Cerebellar nuclear complex (tissue), 1 donor: ENCODE data around the gene CPA5.

Experiments
- DNase-seq, 2 experiments: peaks; one replicate each; lab custom pipeline; 2025; lab: John Stamatoyannopoulos, UW

CPA5 gene

DNA sequence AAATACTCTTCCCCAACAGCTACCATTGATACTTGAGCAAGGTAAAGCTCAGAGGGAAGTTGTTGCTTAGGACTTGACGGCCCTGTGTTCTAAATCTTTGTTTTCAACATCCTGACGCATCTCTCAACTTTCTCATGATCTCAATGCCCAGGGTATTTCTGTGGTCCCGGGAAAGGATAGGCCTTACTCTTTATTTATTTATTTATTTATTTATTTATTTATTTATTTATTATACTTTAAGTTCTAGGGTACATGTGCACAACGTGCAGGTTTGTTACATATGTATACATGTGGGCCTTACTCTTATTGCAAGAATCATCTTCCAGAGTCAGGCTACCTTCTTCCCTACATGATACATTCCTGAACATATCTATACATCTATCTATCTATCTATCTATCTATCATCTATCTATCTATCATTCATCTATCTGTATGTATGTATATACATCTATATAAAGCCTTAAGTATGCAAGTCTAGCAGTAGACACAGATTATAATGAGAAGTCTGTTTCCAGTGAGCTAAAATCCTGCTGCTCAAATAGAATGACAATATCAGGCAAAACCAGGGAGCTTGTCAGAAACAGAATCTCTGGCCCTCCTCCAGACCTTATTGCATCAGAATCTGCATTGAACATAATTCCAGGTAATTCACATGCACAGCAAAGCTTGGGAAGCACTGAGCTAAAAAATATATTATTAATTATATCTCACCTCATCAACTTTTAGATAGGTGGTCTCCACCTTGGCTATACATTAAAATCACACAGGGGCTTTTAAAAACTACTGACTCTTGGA, 12.2 kb upstream of the CPA5 start:
- DNase-seq, result no peak

DNA sequence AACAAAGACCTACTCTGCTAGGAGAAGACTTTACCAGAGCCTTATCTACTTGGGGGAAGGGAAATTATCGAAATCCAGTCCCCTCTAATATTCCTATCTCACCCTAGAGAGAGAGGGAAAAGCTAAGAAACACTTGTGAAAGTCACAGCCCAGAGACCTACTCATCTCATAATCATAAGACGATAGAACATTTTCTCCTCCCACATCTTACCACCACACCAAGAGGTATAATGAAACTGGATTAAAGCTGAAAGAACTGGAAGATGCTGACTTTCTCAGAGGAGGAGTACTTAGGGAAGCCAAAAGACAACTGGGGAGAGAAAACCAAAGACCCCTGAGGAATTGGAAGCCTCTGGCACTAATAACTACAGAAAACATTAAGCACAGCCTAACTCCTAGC, 10.8 kb upstream of the CPA5 start:
- no peak for DNase-seq

DNA sequence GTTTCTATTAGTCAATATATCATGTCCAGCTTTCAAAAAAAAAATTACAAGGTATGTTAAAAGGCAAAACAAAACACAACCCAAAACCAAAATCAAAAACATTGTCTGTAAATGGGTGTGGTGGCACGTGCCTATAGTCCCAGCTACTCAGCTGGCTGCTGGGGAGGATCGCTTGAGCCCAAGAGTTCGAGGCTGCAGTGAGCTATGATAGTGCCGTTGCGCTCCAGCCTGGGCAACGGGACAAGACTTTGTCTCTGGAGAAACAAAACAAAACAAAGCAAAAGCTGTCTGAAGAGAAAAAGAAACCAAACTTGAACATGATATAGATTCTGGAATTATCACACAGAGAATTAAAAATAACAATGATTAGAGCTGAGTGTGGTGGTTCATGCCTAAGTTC, 10.3 kb upstream of the CPA5 start:
- DNase-seq, result no peak

DNA sequence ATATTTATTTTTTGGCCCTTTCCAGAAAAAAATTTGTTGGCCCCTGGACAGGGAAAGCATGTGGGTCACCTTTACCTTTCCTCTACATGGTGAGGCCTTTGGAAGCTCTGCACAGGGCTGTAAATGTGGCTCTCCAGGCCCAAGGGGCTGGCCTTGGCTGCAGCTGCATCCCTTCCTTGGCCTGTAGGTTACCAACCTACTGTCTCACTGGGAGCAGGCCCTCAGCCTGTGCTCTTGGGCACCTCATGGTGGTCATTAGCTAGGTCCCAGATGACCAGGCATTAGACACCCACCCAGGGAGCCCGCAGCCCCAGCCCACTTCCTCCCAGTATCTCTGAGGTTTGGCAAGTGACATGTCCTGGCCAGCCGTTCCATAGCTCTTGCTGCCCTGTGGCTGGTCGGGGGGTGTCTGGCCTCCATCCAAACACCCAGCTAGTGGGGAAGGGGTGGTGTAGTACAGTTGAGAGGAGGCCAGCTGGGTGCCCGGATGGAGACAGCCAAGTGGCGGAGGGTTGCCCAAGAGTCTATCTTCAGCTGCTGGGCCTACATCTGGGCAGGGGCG, 7.1 kb upstream of the CPA5 start:
- DNase-seq, result no peak

DNA sequence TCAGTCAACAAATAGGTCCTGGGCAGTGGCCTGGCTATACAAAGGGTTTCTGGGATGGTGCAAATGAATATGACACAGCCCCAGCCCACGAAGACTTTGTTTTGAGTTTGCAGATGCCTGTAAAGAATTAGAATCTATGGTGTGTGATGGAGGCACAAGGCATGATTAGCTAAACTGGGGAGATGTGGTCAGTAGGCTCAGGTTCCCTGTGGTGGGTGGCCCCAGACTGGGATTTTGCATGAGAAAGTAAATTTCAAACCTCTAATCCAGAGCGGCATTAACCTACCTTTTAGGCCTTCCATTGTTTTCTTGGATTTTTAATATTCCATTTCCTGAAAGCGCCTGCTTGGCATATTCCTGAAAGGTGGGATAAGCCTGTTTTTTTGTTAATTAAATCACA, 6.4 kb upstream of the CPA5 start:
- no peak for DNase-seq

DNA sequence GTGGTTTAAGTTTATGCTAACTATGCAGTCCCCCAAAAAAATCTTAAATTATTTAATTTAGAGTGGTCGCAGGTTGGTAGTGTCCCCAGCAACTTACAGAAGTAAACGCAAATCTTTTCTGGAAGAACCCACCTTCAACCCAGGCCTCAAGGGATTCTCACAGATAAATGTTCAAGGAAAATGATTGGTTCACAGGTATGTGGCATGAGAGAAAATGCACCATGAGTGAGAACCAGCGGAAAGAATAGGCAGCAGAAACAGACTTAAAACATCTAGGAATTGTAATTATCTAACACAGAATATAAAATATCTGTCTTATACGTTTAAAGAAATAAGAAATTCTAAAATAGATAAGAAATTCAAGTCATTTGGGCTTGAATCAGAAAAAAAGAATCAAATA, 2.7 kb upstream of the CPA5 start:
- no peak for DNase-seq

DNA sequence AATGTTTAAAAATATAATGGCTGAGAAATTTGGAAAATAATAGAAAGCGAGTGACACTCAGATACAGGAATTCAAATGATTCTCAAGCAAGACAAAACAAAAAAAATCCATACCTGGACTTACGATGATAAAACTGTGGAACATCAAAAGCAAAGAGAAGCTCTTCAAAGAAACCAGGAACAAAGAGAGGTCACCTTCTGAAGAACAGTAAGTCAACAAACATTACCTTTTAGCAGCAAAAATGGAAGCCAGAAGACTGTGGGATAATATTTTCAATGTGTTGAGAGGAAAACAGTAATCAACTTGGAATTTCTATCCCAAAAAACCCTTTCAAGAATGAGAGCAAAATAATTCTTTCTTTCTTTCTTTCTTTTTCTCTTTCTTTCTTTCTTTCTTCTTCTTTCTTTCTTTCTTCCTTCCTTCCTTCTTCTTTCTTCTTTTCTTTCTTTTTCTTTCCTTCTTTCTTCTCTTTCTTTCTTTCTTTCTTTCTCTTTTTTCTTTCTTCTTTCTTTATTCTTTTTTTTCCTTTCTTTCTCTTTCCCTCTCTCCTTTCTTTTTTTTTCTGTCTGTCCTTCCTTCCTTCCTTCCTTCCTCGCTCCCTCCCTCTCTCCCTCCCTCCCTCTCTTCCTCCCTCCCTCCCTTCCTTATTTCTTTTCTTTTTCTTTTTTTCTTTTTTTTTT, 1.8 kb upstream of the CPA5 start:
- no peak for DNase-seq

DNA sequence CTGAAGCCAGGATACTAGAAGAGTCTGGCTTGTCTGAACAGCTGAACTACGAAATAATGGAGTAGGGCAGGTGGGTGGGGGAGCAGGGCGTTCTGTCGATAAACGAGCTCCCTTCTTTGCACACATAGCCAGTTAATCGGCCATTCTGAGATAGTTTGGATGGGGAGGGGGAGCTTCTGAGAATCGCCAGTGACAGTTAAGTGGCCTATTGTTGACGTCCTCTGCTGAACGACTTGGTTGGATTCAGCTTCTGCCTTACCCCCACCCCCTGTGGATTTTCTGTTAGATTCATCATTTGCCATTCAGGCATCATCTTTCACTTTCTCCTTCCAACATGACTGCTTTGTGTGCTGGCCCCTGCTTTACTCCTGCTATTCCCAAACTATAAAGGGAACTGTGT, 520 bp downstream of the CPA5 start:
- no peak for DNase-seq

DNA sequence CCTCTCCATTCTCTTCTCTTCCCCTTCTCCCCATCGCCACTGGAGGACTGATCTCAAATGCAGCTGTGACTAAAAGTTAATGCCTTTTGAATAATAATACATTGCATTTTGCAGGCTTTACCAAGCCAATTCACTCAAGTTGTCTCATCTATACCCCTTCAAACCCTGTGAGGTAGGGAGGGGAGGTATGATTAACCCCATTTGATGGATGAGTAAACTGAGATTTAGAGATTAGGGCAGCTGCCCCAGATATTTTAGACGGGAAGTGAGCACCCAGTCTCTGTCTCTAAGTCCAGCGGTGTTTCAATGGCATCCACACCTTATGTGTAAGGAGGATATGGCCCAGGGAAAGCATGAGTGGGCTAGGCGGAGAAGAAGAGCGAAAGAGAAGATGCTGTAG, 1.1 kb downstream of the CPA5 start:
- no peak for DNase-seq

DNA sequence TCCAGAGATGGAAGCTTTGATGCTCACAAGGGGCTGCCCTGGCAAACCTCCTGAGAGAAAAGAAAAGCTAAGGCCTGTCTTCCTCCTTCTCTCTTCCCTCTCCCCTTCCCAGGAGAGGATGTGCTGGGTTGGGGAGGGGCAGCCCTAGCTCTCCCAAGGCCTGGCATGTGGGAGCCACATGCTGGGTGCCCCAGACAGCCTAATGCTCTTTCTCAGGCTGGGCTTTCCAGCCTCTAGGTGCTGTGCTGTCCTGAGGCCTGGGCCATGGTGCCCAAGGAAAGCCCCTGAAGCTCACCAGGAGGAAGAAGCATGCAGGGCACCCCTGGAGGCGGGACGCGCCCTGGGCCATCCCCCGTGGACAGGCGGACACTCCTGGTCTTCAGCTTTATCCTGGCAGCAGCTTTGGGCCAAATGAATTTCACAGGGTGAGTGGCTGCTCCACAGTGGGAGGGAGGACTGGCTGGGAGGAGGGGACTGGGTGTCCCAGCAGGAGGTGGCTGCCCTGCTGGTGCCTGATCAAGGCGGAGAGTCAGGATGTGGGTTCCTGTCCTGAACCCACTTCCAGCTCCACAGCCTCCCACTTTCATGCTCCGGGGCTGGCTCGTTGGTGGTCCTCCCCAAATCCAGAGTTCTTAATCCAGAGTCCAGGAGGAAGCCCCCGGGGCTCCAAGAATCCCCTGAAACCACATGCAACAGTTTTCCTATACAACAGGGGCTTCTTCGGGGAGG, 1.7 kb downstream of the CPA5 start:
- no peak for DNase-seq

DNA sequence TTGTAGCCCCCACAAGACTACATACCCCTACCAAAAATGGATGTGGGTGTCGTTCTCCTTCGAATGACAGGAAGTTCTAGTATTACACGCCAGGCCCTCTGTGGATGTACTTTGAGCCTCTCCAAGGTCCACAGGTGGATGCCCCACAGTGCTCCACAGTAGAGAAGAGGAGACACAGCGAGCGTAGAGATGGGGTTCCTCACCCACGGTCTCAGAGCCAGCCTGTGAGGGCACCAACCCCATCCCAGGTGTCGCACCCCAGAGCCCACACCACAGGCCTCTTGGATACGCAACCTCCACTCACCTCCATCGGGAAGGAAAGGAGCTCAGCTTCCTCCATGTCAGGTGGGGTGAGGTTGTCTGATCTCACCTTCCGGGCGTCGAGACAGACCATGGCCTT, 2.3 kb downstream of the CPA5 start:
- no peak for DNase-seq

DNA sequence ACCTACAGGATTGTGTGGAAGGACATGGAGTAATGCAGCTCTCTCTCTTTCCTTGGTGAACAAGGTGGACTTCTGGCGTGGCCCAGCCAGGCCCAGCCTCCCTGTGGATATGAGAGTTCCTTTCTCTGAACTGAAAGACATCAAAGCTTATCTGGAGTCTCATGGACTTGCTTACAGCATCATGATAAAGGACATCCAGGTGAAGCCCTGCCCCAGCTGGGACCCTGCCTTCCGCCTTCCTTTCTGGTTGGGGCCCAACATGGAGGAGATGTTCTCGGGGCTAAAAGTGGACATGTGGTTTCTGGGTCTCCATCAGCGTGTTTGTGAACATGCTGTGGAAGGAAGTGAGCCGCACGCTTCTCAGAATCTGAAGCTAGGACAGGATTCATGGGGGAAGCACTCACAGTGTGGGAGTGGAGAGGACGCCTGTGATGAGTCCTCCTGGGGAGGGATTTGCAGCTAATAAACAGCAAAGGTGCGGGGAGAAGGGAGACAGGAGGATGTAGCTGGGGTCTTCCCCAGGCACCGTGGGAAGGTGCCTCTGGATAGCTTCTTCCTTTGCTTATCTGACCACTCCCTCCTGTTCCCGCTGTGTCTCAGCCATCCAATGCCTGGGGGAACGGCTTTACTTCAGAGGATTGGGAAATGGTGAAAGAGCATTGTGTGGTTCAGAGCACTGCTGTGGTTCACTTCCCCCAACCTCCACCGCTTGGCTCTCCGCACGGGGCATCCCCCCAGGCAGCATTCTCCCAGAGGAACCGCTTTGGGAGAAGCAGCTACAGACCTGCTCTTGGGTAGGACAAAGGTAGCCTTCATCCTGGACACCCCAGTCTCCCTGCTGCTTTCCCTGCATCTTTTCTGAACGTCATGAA, 5.5 kb downstream of the CPA5 start:
- no peak for DNase-seq

DNA sequence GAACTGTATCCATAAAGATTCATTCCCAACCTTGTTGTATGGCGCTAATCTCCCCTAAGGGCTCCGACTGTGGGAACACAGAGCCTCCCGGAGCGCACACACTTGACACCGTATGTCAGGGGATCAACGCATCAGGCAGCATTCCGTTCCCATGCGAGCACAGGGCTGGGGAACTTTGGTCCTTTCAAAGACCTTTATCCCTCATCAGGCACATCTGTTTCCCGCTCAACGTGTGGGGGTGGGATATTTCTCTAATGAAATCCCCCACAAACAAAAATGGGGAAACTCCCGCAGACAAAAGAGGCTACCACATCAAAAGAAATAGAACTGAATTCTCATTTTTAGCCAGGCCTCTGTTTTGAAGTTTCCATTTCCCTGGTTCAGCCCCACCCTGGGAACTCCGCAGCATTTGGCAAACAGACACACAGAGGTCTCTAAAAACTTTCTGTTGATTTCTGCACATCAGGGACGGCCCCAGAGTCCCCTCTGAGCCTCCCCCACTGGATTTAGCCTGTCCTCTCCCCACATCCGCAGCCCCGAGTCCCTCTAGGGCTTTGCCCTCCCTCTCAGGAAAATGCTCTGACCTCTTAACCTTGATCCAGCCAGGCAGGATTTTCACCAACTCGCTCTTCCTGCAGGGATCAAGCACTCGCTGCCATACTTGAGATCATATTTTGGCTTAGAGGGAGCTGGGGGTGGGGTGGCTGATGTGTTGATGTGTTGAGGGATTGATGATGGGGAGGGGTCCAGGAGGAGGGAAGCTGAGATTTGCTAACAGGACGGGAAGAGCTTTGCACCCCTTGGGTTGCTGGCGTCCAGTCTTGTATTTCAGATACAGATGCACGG, 6.6 kb downstream of the CPA5 start:
- DNase-seq, result no peak

DNA sequence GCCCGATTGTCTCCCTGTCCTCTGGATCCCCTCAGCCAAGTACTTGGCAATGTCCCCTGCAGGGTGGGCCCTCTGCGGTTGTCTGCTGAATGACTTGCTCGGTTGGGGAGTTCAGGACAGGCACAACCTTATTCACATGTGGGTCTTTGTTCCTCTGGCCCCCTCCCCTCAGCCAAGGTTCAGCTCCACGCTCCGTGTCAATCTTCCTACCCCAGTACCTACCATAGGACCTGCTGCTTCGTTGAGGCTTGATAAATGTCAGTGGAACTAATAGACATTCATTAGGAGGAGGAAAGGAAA, 7.1 kb downstream of the CPA5 start:
- DNase-seq, result no peak

DNA sequence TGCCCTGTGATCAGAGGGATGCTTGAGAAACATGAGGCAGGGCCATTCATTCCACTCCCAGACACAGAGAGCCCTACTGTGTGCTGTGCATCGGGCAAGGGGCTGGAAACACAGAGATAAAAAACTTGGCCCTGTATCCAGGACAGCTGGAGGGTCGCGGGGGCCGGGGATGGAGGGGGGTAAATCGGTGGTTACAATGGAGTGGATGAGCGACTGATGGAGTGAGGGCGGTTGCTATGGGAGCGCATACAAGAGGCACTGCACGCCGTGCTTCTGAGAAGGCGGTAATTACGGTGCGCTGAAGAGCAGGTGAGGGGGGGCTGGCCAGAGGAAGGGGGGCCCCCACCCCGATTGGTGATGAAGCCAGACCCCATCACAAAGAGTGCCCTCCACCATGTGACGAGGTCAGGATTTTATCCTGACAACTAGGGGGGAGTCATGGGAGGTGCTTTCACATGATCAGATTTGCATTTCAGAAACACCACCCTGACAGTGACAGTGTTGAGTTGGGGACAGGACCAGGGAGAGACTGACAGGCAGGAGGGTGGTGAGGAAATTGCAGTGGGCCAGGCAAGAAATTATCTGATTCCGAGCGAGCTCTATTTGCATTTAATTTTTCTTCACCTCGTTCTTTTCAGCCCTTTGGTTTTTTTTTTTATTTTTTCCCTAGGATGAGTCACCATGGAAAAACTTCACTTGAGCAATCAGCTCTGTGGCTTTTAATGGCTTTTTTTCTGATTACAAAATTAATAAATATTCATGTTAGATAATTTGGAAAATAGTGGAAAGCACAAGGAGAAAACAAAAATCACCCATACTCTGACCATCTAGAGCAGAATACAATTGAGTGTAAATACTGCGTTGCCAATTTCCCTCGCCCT, 7.8 kb downstream of the CPA5 start:
- no peak for DNase-seq

DNA sequence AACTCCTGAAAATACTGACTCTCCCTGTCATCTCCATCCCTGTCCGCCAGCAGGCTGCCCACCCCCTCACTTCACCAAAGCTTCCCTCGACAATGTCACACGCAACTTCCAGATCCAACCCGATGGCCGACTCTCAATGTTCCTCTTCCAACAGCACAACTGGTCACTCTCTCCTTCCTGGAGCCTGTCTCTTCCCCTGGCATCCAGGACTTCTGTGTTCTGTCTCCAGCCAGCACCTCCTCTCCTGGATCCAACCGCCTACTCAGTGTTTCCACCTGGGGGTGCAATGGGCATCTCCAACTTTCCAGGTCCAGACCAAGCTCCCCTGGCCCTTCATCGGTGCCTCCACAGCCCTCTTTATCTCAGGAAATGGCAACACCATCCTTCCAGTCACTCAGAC, 8.6 kb downstream of the CPA5 start:
- DNase-seq, result no peak

DNA sequence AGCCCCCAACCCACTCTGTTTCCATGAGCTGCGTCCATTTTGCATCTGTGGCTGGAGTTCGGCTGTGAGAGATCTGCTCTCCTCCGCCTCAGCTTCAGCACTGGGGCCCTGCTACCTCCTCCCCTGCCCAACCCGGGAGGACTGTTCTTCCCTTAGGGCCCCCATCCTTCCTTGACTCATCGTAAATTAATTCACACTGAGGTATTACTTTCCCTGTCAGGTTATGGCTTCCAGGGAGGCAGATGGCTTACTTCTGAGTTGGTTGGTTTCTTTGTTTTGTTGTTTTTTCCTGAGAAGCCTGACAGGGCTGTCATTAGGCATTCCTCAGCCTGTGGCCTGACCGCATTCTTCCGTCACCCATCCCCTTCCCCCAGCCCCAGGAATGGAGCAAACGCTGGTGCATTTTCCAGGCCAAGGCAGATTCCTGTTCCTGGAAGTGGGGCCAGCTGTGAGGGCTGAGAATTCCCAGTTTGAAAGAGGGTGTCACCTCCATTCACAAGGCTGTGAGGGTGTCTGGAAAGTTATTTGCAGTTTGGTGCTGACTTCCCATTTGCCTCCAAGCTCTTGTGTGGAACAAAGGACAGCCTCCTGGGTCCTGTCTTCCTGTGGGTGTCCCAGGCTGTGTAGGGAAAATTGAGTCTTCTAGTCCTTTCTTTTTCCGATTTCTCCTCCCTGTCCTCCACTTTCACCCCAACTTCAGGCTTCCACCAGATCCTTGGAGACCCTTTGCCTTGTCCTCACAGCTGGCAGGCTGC, 11.7 kb downstream of the CPA5 start:
- no peak for DNase-seq

DNA sequence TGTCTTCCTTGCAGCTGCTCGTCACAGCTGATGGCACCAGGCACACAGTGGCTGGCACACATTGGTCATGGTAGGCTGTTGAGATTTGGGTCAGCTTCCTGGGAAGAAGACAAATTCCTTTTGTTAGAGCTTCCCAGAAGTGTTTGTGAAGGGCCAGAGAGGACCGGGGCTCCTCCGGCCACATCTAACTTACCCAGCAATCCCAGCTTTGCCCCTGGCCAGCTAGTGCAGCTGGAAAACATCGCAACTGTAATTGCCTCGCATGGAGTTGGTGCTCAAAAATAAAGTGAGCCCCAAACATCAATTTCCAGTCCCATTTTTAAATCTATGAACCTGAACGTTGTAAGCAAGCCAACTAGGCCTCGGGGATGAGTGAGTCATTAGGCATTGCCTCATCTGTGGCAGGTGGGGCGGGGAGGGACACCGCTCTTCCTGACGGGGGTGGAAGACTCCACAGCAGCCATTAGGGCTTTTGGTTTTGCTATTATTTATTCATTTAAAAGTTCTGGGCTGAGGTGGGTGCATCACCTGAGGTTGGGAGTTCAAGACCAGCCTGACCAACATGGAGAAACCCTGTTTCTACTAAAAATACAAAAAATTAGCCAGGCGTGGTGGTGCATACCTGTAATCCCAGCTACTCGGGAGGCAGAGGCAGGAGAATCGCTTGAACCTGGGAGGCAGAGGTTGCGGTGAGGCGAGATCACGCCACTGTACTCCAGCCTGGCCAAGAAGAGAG, 12.4 kb downstream of the CPA5 start:
- no peak for DNase-seq

DNA sequence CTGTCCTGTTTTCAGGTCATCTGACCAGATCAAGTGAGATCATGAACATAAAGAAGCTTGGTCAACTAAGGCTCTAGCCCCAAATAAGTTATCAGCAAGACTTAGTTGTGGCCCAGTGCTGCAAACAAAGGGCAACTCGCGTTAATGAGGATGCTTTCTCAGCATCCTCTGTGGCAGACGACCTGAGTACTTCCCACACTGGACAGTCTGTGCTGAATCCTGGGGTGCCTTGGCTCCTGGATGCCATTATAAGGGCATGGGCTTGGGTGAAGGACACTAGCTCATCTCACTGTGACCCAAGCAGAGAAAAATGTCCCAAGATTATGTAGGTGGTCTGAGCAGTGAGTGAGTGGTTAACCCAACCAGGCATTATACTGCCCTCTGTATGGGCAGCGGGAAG, 13.9 kb downstream of the CPA5 start:
- DNase-seq, result no peak
